Immature natural killer cell (primary cell): ENCODE measurements around the gene GJB5. TPM values are rescaled to one million over a fixed set of nuclear protein-coding genes. Genes with fewer than 3 reads are reported as not detected.

Source experiments
- DNase-seq, 3 donors: peaks; one replicate each; pipeline ENCODE4 v3.0.0; 2022; ENCODE audit warnings: mixed read lengths in 1 of 3
- H3K27ac Mint-ChIP-seq, 6 donors: one replicate each; pipeline ENCODE4 v1.8.0; 2020; ENCODE audit warnings: mixed read lengths in 6 of 6, mild to moderate bottlenecking in 5 of 6, inconsistent platforms in 4 of 6, moderate library complexity in 3 of 6
- H3K27me3 Mint-ChIP-seq, 3 donors: one replicate each; pipeline ENCODE4 v1.8.0; 2020 to 2021; ENCODE audit warnings: low read depth in 3 of 3, mild to moderate bottlenecking in 3 of 3, mixed read lengths in 3 of 3, moderate library complexity in 3 of 3, inconsistent platforms in 1 of 3
- H3K36me3 Mint-ChIP-seq, 3 donors: one replicate each; pipeline ENCODE4 v1.8.0; 2020; ENCODE audit warnings: mixed read lengths in 3 of 3, inconsistent platforms in 2 of 3, mild to moderate bottlenecking in 2 of 3
- H3K4me1 Mint-ChIP-seq, 2 donors: one replicate each; pipeline ENCODE4 v1.8.0; 2020; ENCODE audit warnings: inconsistent platforms in 2 of 2, mild to moderate bottlenecking in 2 of 2, mixed read lengths in 2 of 2, moderate library complexity in 1 of 2
- H3K4me3 Mint-ChIP-seq, 5 donors: one replicate each; pipeline ENCODE4 v1.8.0; 2020; ENCODE audit warnings: mild to moderate bottlenecking in 5 of 5, mixed read lengths in 5 of 5, inconsistent platforms in 3 of 5, moderate library complexity in 3 of 5
- H3K9me3 Mint-ChIP-seq, 6 donors: one replicate each; pipeline ENCODE4 v1.8.0; 2020; ENCODE audit warnings: mild to moderate bottlenecking in 6 of 6, mixed read lengths in 6 of 6, inconsistent platforms in 4 of 6, moderate library complexity in 3 of 6
- polyA plus RNA-seq, 3 donors: library from polyadenylated mRNA; unstranded; fragments of 300-500 nt; fragmentation: Illumina TruSeq; gene quantifications; one replicate each; pipeline ENCODE4 v1.2.3, GENCODE V29; 2021

The GJB5 gene
- polyA plus RNA-seq, 3 donors from 2014 or later, result not detected

- peaks cover 0 to 8% (median 2%) of the 10 kb centered on the region in 3 donors for H3K27me3 Mint-ChIP-seq
- no peak for DNase-seq
- H3K9me3 Mint-ChIP-seq, result no peaks in the 10 kb centered on the region
- H3K4me1 Mint-ChIP-seq, result no peaks in the 10 kb centered on the region
- H3K36me3 Mint-ChIP-seq, result no peaks in the 10 kb centered on the region
- H3K27ac Mint-ChIP-seq, result no peak overlapping the region
- H3K4me3 Mint-ChIP-seq, result no peak overlapping the region
Observed at GRCh38 chr1:34753163-34753562, 1.7 kb upstream of the GJB5 start.

- H3K36me3 Mint-ChIP-seq, result no peaks in the 10 kb centered on the region
- H3K27me3 Mint-ChIP-seq, result peaks cover 0 to 8% (median 2%) of the 10 kb centered on the region in 3 donors
- no peak overlapping the region for H3K27ac Mint-ChIP-seq
- H3K4me1 Mint-ChIP-seq, result no peaks in the 10 kb centered on the region
- no peak for DNase-seq
- no peak overlapping the region for H3K4me3 Mint-ChIP-seq
- no peaks in the 10 kb centered on the region for H3K9me3 Mint-ChIP-seq
Observed at GRCh38 chr1:34755961-34756360, 1.1 kb downstream of the GJB5 start.

- Mint-ChIP-seq H3K27me3 (peaks cover 0 to 7% (median 2%) of the 10 kb centered on the region in 3 donors), H3K4me1 (no peaks in the 10 kb centered on the region), H3K9me3 (no peaks in the 10 kb centered on the region), H3K27ac (no peak overlapping the region), H3K4me3 (no peak overlapping the region), H3K36me3 (no peaks in the 10 kb centered on the region)
- DNase-seq, result no peak
Observed at GRCh38 chr1:34757386-34757785, 2.5 kb downstream of the GJB5 start.

GRCh38 chr1:34758751-34759150, 3.9 kb downstream of the GJB5 start:
- no peaks in the 10 kb centered on the region for H3K4me1 Mint-ChIP-seq
- peaks cover 0 to 4% (median 2%) of the 10 kb centered on the region in 3 donors for H3K27me3 Mint-ChIP-seq
- H3K4me3 Mint-ChIP-seq, result no peak overlapping the region
- no peaks in the 10 kb centered on the region for H3K9me3 Mint-ChIP-seq
- no peak for DNase-seq
- H3K36me3 Mint-ChIP-seq, result no peaks in the 10 kb centered on the region
- H3K27ac Mint-ChIP-seq, result no peak overlapping the region

- DNase-seq, result no peak
- H3K36me3 Mint-ChIP-seq, result no peaks in the 10 kb centered on the region
- H3K27me3 Mint-ChIP-seq, result peaks cover 0 to 4% (median 2%) of the 10 kb centered on the region in 3 donors
- H3K27ac Mint-ChIP-seq, result no peak within 1 kb of the TSS
- no peaks in the 10 kb centered on the region for H3K4me1 Mint-ChIP-seq
- no peaks in the 10 kb centered on the region for H3K9me3 Mint-ChIP-seq
- no peak within 1 kb of the TSS for H3K4me3 Mint-ChIP-seq
Observed at GRCh38 chr1:34759503-34760357, 4.9 kb downstream of the GJB5 start, which contains the start of gene GJB4. Gene GJB4, plus strand, starts transcription at chr1:34759740. Its CDS starts 1,515 bp downstream, at chr1:34761255.

GRCh38 chr1:34761176-34761761, 6.4 kb downstream of the GJB5 start:
- no peak overlapping the region for H3K27ac Mint-ChIP-seq

GRCh38 chr1:34761776-34762307, 7.0 kb downstream of the GJB5 start:
- Mint-ChIP-seq H3K36me3 (no peaks in the 10 kb centered on the region), H3K9me3 (no peaks in the 10 kb centered on the region), H3K4me1 (no peaks in the 10 kb centered on the region), H3K4me3 (no peak overlapping the region), H3K27me3 (peaks cover 0 to 2% (median 2%) of the 10 kb centered on the region in 3 donors), H3K27ac (no peak overlapping the region)
- no peak for DNase-seq

More at GRCh38 chr1:34761176-34761761, 6.4 kb downstream of the GJB5 start:
- Mint-ChIP-seq H3K27me3 (peaks cover 0 to 2% (median 2%) of the 10 kb centered on the region in 3 donors), H3K9me3 (no peaks in the 10 kb centered on the region), H3K4me3 (no peak overlapping the region), H3K36me3 (no peaks in the 10 kb centered on the region), H3K4me1 (no peaks in the 10 kb centered on the region)
- DNase-seq, result no peak

- H3K36me3 Mint-ChIP-seq, result no peaks in the 10 kb centered on the region
- no peak overlapping the region for H3K4me3 Mint-ChIP-seq
- no peak for DNase-seq
- H3K4me1 Mint-ChIP-seq, result no peaks in the 10 kb centered on the region
- no peaks in the 10 kb centered on the region for H3K9me3 Mint-ChIP-seq
- H3K27ac Mint-ChIP-seq, result no peak overlapping the region
- peaks cover 0 to 2% (median 2%) of the 10 kb centered on the region in 3 donors for H3K27me3 Mint-ChIP-seq
Observed at GRCh38 chr1:34762474-34763141, 7.8 kb downstream of the GJB5 start.

- Mint-ChIP-seq H3K27me3 (peaks cover 0 to 2% (median 2%) of the 10 kb centered on the region in 3 donors), H3K36me3 (no peaks in the 10 kb centered on the region), H3K27ac (no peak overlapping the region), H3K4me3 (no peak overlapping the region), H3K4me1 (no peaks in the 10 kb centered on the region), H3K9me3 (no peaks in the 10 kb centered on the region)
- no peak for DNase-seq
Observed at GRCh38 chr1:34763142-34763781, 8.4 kb downstream of the GJB5 start.

- H3K27ac Mint-ChIP-seq, result no peak overlapping the region
- no peaks in the 10 kb centered on the region for H3K9me3 Mint-ChIP-seq
- peaks cover 0 to 4% (median 0%) of the 10 kb centered on the region in 3 donors for H3K27me3 Mint-ChIP-seq
- no peak overlapping the region for H3K4me3 Mint-ChIP-seq
- no peaks in the 10 kb centered on the region for H3K36me3 Mint-ChIP-seq
- no peaks in the 10 kb centered on the region for H3K4me1 Mint-ChIP-seq
- DNase-seq, result no peak
Observed at GRCh38 chr1:34768856-34769255, 14.0 kb downstream of the GJB5 start.

- Mint-ChIP-seq H3K27ac (no peak overlapping the region), H3K36me3 (no peaks in the 10 kb centered on the region), H3K27me3 (peaks cover 0 to 4% (median 4%) of the 10 kb centered on the region in 3 donors), H3K9me3 (no peaks in the 10 kb centered on the region), H3K4me3 (no peak overlapping the region), H3K4me1 (no peaks in the 10 kb centered on the region)
- no peak for DNase-seq
Observed at GRCh38 chr1:34770891-34771504, 16.2 kb downstream of the GJB5 start.

GRCh38 chr1:34771573-34772371, 16.9 kb downstream of the GJB5 start:
- Mint-ChIP-seq H3K4me3 (no peak overlapping the region), H3K27ac (no peak overlapping the region), H3K4me1 (no peaks in the 10 kb centered on the region), H3K36me3 (no peaks in the 10 kb centered on the region), H3K27me3 (peaks cover 0 to 4% (median 4%) of the 10 kb centered on the region in 3 donors), H3K9me3 (no peaks in the 10 kb centered on the region)
- no peak for DNase-seq
